IPS-NIHi7 (cell line): Measurements from ENCODE around the gene FAM89B.

Source experiments
- DNase-seq: peaks from one replicate; pipeline ENCODE4 v3.0.0; 2012; ENCODE audit warnings: mixed read lengths; ENCODE audit errors: extremely low spot score

FAM89B gene

DNA sequence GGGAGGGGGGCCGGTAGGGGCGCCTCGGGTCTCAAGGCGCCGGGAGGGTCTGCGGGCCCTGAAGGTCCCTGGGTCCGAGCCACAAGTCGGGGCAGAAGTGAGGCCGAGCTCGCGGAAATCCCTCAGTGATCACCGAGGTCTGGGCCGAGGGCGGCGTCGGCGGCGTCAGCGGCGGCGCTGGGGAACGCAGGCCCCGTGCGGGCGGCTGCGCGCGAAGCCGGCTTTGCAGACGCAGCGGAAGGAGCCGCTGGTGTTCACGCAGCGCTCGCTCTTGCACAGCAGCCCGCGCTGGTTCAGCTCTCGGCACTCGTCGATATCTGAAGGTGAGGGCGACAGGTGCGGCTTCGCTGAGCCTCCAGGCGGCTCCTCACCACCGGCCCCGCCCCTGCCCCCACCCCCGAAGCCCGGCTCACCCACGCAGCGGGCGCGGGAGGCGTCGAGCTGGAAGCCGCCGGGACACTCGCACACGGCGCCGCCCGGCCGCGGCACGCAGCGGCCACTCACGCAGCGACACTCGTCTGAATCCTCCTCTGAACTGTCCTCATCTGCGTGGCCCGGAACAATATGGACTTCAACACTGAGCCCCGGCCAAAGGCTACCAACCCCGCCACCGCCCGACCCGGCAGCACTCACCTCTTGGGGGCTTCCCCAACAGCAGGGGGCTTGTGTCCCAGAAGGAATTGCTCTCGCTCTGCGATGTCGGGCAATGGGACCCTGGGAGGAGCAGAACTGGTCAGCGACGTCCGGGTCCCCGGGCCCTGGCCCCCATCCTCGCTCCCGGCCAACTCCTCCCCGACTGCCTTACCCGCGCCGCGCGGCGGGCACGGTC lies 33.2 kb upstream of the FAM89B start:
- DNase-seq = peak; percentile 57

DNA sequence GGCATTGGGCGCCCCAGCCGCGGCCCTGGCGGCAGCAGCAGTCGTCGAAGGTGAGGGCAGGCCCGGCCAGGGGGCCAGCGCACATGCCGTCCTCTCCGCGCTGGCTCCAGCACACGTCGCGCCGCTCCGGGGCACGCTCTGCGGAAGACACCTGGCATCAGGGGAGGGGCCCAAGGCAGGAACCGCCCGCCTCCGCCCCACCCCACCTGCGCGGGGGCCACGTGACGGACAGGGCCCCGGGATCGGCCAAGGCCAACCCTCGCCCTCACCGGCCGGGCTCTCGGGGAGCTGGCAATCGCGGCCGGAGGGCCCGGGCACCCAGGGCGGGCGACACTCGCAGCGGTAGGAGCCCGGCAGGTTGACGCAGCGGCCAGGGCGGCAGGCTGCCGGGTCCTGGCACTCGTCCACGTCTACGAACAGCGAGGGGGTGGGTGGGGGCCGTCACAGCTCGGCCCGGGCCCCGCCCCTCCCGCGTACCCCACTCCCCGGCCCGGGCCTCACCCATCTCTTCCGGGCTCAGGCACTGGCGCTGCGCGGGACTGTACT lies 32.5 kb upstream of the FAM89B start:
- DNase-seq = peak; percentile 75

DNA sequence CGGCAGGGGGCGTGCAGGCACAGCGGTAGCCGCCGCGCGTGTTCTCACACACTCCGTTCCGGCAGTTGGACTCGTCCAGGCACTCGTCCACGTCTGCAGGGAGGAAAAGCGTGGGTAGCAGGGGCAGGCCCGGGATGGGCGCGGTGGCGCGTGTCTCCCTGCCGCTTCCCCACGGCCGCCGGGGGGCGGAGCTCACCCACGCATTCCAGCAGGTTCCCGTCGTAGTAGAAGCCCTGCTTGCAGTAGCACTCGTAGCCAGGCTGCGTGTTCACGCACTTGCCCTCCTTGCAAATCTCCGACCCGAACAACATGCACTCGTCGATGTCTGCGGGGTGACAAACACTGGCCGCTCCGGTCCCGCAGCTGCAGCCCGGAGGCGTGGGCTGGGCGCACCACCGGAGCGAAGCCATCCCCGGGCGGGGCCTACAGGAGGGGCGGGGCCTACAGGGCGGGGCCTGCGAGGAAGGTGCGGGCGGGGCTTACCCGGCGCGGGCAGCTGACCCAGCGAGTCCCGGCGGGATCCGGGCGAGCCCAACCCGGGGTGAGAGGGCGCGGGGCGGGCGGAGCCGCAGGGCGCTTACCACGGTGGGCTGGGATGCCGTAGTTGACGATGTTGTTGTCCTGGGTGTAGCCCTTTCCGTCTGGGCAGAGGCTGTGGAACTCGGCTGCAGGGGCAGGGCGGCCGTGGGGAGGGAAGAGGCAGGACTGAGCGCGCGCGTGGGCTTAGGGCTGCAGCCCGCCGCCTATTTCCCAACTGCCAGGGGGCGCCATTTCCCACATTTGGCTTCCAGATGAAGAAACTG lies 31.8 kb upstream of the FAM89B start:
- peak; percentile 98 for DNase-seq

DNA sequence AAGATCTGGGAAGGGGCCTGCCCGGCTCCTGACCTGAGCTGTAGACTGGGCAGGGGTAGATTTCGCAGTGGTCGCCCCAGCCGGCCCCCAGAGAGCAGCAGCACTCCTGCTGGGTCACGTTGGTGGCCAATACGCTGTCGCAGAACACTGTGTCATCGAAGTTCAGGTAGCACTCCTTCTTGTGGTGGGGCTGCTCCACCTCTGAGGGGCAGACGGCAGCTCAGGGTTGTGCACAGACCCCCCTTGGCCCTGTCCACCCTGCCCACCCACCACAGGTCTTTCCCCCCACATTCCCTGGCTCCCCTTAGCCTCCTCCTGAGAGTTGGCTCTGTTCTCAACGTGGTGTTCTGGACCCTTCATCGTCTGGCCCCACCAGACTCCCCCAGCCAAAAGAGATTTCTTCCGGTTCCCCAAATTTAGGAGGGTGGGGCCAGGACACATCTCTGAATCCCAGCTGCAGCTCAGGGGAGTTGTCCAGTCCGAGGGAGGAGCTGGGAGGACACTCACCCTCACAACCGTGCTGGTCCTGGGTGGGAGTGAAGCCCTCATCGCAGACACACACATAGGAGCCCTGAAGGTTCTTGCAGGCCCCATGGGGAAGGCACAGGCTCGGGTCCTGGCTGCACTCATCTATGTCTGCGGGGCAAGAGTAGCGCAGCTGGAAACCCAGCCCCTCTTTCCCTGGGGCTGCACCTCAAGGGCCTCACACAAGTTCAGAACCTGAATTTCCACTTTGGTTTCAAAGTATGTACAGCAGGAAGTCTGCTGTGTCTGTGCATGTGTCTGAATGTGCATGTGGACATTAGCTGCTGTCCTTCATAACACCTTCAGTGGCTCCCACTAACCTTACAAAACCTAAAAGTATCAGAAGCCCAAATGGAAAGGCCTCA lies 31.0 kb upstream of the FAM89B start:
- no peak for DNase-seq

DNA sequence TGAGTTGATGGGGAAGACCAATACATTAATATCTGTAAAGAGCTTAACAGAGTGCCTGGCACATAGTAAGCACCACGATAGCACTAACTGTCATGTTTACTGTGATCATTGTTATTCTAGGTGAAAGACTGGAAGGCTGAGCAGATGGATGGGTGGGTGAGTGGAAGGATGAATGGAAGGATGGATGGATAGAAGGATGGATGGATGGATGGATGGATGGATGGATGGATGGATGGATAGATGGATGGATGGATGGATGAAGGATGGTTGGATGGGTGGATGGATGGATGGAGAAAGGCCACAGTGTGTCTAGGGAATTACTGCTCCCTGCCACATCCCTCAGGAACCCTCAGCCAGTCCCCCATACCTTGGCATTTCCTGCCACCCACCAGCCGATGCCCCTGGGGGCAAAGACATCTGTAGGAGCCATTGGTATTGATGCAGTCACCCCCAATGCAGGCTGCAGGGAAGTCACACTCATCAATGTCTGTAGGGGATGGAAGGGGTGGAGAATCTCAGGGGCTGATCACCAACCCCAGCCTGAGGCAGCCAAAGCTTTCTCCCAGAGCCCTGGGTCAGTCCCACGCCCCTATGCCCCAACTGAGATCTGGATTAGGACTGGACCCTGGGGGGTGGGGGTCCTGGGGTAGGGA lies 29.5 kb upstream of the FAM89B start:
- DNase-seq = no peak

DNA sequence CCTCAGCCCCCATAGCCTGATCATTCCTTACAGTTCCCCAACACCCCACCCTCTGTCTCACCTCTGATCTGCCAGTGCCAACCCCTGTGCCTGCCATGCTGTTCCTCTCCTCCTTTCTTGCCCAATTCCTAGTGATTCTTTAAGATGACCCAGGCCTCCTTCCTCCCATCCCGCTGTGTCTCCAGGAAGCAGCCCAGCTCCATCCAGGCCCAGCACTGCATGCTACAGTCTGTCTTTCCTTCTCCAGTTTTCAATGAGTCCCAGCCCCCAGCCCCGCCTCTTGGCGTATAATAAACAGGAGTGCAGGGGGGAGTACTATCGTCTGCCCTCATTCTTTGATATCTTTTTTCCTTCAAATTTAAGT lies 26.5 kb upstream of the FAM89B start:
- DNase-seq = no peak

DNA sequence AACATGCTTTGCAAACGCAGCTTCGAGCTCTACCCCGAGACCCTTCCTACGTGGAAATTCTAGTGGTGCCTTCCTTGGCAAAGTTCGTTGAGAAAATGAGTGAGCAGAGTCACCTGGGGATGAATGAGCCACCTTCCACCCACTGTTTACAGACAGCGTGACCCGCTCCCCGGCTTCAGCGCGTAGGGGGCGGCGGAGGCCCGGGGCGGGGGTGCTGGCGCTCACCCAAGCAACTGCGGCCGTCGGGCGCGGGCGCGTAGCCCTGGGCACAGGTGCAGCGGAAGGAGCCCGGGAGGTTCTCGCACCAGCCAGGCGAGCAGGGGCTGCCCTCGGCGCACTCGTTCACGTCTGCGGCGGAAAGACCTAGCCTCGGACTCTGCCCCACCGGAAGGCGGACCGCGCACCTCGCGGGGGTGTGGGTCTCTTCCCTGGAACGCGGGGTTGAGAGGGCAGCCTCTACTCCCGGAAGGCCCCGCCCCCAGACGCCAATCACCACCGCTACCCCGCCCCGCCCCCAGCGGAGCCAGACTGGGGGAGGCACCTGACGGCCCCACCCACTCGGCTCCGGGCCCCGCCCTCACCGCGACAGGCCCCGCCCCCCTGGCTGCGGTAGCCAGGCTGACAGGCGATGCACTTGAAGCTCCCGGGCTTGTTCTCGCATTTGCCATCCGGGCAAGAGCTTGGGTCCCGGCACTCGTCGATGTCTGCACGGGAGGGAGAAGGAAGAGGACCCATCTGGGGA lies 25.9 kb upstream of the FAM89B start:
- DNase-seq = peak; percentile 96

DNA sequence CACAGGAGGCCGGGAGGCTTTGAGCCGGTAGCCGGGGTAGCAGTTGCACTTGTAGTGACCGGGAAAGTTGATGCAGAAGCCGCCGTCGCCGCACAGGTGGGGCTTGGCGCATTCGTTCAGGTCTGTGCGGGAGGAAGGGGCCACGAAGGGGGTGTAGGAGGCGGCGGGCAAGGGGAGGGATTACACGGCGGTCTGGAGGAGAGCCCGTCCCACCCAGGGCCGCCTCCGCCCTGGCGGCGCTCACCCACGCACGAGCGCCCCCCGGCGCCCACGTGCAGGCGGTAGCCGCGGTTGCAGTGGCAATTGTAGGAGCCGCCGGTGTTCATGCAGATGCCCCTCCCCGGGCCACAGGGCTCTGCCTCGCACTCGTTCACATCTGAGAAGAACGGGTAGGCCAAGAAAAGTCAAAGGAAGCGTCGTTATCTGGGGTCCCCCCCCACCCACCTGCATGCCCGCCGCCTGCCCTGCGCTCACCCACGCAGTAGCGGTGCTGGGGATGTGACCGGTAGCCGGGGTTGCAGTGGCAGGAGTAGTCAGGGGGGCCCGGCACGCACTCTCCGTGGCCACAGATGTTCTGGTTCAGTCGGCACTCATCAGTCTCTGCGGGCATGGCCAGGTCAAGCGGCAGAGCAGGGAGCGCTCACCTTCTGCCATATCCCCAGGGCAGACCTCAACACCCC lies 24.8 kb upstream of the FAM89B start:
- no peak for DNase-seq

DNA sequence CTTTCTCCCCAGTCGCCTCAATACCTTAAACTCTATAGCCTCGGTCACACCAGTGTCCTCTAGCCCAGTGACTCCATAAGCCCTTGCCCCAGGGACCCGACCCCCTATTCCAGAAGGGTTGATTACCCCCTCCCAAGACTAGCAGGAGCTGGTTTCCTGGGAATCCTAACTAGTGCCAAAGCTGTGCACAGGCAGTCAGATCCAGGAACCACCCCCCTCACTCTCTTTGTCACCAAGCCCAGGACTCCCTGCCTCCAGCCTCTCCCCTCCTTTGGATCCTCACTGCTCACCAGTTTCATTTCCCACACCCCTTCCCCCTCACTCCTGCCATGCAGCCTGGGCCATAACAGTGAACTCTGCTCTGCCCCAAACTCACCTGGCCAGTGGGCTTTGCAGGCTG lies 23.9 kb upstream of the FAM89B start:
- DNase-seq = no peak

DNA sequence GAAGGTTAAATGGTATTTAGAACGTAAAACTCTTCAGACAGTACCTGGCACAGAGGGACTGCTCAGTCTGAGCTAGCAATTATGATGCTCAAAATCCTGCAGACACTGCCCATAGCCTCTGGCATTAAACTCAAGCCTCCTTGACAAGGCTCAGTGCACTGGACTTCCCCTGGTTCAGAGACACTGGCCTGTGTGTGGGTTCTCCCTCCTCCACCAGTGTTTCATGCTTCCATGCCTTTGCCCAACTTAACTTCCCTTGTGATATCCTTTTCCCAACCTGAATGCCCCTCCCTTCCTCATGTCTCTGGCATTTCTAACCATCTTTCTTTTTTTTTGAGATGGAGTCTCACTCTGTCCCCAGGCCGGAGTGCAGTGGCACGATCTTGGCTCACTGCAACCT lies 23.2 kb upstream of the FAM89B start:
- DNase-seq = no peak

DNA sequence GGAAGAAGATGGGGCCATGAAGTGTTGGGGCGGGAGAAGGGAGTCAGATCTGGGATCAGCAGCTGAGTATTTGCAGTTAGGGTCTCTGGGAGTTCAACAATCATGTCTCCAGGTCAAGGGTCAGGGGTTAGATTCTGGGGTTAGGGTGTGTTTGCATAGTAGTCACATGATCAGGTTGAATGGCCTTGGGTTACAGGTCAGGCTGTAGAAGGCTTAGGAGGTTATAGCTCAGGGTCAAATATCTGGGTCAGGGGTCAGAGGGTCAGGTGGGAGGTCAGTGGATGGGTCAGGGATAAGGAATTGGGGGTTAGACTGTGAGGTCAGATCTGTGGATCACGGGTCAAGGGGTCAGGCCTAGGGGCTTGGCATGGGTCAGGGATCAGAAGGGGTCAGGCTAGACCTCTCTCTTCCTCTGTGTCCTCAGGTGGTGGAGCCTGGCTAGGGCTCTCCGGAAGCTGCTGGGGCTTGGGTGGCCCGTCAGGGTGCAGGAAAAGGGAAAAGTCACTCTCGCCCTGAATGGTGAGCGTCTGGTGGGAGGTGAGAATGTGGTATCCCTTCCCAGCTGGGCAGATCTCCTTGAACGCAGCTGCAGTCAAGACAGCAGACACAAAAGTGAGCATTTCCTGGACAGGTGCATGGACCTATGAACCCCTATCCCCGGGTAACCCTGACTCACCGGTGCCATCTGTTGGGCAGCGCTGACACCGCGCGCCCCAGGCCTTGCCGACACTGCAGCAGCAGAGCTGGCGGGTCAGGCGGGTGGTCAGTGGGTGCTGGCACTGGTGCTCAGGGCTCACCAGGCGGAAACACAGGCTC lies 20.6 kb upstream of the FAM89B start:
- no peak for DNase-seq

DNA sequence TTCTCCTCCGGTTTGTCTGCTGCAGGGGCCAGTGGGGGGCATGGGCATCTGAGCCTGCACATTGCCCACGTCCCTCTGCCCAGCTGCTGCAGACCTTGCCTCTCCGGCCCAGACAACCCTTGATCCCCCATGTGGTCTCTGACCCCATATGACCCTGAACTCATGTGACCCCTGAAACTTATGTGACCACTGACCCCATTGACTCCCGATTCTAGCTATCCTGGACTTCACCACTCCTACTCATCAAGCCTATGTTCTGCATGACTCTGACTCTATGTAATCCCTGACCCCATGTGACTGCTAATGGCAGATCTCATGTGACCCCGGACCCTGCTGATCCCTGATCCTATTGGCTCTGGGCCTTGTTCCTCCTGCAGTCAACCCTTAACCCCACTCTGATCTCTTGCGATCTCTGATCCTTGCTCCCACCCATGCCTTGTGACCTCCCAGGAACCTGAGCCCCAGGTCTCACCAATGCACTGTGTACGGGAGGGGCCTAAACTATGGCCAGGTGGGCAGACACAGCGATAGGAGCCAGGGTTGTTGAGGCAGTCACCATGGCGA lies 19.9 kb upstream of the FAM89B start:
- no peak for DNase-seq

DNA sequence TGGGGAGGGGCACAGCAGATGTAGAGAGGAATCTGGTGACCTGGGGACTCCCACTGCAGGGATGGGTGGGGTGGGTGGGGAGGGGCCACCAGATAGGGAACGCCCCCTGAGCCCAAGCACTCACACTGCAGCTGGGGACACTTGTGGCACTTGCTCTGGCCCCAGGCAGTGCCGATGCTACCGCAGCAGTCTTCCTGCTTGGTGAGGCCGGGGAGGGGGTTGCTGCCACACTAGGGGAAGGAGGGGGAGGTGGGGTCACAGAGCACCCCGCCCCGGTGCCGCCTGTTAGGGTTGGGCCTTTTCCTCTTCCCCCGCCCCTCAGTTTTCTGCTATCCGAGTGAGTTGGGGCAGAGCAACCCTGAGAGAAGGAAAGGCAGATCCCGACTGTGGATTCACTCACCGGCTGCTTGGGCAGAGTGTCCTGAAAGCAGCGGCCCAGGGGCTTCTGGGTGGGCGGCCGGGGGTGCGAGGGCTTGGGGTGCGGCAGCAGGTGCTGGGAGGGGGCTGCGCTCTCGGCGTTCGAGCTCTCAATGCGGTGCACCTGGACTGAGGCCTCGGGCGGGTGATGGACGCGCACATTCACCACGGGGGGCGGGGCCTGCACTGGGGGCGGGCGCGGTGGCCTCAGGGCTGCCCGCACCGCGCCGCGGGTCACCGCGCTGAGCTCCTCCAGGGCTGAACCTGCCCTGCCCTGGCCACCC lies 18.9 kb upstream of the FAM89B start:
- DNase-seq = no peak

DNA sequence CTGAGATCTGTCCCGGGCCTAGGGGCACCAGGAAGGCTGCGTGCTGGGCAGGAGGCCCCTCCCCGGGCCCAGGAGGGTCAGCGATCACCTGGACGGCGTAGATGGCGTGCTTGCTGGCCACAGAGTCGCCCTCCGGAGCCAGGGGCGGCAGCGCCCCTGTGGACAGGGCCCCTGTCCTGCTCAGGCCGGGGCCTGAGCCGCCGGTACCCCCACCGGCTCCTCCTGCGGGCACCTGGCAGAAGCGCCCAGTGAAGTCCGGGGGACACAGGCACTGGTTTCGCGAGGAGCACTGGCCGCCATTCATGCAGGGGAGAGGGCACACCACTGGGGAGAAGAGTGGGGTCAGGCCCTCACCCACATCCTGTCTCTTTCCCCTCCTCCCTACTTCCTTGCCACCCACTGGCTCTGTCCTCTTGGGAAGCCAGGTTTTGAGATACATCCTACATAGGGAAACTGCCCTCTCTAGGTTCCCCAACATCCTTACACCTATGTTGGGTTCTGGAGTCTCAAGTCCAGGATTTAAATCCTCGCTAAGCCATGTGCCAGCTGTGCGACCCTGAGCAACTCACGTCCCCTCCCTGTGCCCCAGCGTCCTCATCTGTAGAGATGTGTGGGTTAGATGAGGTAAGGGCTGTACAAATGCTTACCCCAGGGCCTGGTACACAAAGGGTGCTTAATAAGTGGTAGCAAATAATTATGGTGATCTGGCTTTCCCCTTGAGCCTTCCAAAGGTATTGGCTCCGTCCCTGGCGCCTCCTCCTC lies 18.1 kb upstream of the FAM89B start:
- no peak for DNase-seq

DNA sequence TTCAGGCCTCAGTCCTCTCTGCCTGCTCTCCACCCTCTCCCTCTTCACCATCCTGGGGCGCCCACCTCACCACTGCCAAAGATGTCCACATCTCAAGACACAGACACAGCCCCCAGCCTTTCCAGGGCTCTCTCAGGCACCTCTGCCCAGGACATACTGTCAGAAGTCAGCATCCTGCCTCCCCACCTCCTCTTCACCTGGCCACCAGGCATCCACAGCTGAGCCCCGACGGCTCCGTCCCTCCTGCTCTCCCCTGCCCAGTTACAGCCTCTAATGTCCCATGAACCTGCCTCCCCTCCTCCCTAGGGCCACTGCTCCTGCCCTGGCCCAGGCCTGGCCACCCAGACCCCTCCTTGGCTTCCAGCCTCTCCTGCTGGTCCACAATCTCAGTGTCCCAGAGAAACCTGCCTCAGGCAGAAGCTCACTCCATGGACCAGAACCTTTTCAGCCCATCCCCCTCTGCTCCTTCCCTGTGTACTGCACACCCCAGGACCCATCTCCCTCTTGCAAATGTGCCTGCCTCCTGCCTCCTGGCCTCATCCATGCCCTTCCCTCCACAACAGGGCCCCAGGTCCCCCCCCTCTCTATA lies 17.4 kb upstream of the FAM89B start:
- no peak for DNase-seq

DNA sequence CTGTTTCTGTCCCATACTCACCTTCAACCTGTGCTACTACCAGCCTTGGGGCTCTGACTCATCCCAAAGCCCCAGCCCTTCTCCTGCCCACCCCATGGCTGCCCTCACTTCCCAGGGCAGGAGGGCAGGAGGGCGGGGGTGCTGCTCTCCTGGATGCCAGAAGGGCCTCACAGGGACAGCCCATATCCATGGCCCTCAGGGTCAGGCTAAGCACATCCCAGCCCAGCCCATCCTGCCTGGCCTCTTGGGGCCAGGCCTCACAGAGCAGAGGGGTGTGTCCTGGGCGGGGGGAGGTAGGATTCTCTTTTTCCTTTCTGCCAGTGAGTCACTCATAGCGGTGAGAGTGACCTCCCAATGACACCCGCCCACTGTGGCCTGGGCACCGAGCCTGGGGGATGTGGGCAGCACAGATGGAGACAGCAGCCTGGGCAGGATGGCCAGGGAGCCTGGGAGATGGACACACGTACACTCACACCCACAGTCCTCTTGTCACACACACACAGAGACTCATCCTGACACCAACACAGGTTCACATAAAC lies 16.6 kb upstream of the FAM89B start:
- DNase-seq = no peak
